SW 1271 (cell line): Measurements from ENCODE around the gene RAD51B.

Experiments used
- DNase-seq, 2 experiments: peaks; one replicate each; lab custom pipeline; 2025; lab: John Stamatoyannopoulos, UW

The RAD51B gene

GRCh38 chr14:67900231-67900630, 80.7 kb downstream of the RAD51B start:
- DNase-seq, result no peak

GRCh38 chr14:67908052-67908754, 88.6 kb downstream of the RAD51B start:
- DNase-seq, result no peak

- no peak for DNase-seq
Measured at GRCh38 chr14:67911562-67911961, 92.0 kb downstream of the RAD51B start.

- DNase-seq, result no peak
Measured at GRCh38 chr14:67916430-67916829, 96.9 kb downstream of the RAD51B start.

GRCh38 chr14:67917006-67917405, 97.4 kb downstream of the RAD51B start:
- DNase-seq, result no peak

- DNase-seq, result no peak
Measured at GRCh38 chr14:67918838-67919237, 99.3 kb downstream of the RAD51B start.

GRCh38 chr14:67919259-67920032, 99.9 kb downstream of the RAD51B start:
- DNase-seq, result no peak

GRCh38 chr14:67926821-67927220, 107.2 kb downstream of the RAD51B start:
- no peak for DNase-seq

- DNase-seq, result no peak
Measured at GRCh38 chr14:67927244-67927643, 107.7 kb downstream of the RAD51B start.

- no peak for DNase-seq
Measured at GRCh38 chr14:67928375-67928774, 108.8 kb downstream of the RAD51B start.

GRCh38 chr14:67932708-67933246, 113.2 kb downstream of the RAD51B start:
- DNase-seq, result no peak

- no peak for DNase-seq
Measured at GRCh38 chr14:67933266-67933665, 113.7 kb downstream of the RAD51B start.

- peak; percentile 54 to 87 for DNase-seq
Measured at GRCh38 chr14:67934087-67934486, 114.5 kb downstream of the RAD51B start.

- no peak for DNase-seq
Measured at GRCh38 chr14:67934862-67935261, 115.3 kb downstream of the RAD51B start.

GRCh38 chr14:67935371-67935770, 115.8 kb downstream of the RAD51B start:
- DNase-seq, result no peak

- DNase-seq, result no peak
Measured at GRCh38 chr14:67938071-67938470, 118.5 kb downstream of the RAD51B start.

GRCh38 chr14:67940486-67941455, 121.2 kb downstream of the RAD51B start:
- no peak for DNase-seq

- DNase-seq, result no peak
Measured at GRCh38 chr14:67941456-67942018, 122.0 kb downstream of the RAD51B start.

GRCh38 chr14:67942080-67942710, 122.6 kb downstream of the RAD51B start:
- no peak for DNase-seq

GRCh38 chr14:67943947-67944346, 124.4 kb downstream of the RAD51B start:
- DNase-seq, result peak; percentile 49 to 84

- no peak for DNase-seq
Measured at GRCh38 chr14:67944605-67945004, 125.0 kb downstream of the RAD51B start.
